D721Med (cell line): ENCODE data around the gene MEOX1.

Experiments used
- DNase-seq: peaks from one replicate; pipeline ENCODE4 v3.0.0; 2011; ENCODE audit warnings: low spot score; ENCODE audit not compliant: insufficient read length
- FAIRE-seq: peaks from 2 replicates; lab custom pipeline; 2011; peaks lifted over from hg19 to GRCh38; lab: Jason Lieb, UNC
- CTCF ChIP-seq: IDR thresholded peaks from 2 replicates; pipeline ENCODE4 v1.5.1; 2012; ENCODE audit warnings: mild to moderate bottlenecking, control low read depth; ENCODE audit not compliant: insufficient read depth; ENCODE audit errors: missing control alignments

MEOX1 gene

DNA sequence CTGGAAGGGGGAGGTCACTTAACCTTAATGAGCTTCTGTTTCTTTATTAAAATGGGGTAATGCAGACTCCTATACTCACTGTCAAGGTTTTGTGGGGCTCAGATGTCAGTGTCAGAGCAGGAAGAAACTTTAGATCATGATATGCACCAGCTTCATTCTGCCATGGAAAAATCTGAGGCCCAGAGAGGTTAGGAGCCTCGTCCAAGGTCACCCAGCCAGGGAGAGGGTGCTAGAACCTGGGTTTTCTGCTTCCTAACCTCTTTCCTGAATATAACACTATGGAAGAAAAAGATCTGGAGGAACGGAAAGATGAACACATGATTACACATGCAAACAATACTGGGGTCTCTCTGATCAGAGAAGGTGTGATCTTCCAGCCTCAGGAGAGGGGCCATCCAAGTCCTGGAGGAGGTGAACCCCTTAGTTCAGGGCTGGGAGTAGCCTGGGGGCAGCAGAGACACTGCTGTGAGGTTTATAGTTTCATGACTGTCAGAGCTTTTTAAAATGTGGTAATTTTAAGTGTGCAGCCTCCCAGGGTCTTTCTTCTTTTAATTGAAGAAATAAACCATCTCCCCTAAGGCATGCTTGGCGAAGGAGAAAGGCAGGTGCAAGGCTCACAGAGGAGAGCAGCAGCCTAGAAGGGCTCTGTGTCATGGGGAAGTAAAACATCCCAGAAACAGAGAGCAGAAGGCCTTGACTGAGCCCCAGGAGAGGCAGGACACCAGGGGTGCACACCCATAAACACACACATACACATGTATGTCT is 10.2 kb upstream of the MEOX1 start:
- DNase-seq, result no peak
- no peak for TF ChIP-seq CTCF
- no peak for FAIRE-seq

DNA sequence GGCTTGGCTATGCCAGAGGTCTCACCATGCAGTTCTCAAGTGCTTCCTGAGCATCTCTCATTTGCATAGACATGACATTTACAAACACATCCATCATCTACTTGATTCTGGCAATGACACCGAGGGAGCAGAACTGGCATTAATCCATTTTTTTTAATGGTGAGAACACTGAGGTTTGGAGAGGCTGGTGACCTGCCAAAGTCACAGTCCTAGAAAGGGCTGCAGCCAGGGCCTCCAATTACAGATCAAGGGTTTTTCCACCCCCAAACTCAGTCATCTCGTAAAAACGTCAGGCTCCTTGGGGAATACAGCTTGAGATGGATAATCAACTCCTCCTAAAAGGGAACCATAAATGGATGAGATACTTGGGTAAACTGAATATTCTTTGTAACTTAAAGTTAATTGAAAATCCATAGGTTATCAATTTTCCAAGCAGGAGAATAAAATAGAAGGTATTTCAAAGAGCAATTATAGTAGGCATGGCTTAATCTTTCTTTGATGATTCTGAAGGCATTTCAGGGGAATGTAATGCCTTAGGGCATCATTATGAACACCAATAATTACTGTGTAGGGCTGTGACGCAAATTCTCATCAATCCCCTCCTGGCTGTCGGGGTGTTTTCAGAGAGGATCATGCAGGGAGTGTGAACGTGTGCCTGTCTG is 9.4 kb upstream of the MEOX1 start:
- no peak for TF ChIP-seq CTCF
- FAIRE-seq (no peak), DNase-seq (no peak)

DNA sequence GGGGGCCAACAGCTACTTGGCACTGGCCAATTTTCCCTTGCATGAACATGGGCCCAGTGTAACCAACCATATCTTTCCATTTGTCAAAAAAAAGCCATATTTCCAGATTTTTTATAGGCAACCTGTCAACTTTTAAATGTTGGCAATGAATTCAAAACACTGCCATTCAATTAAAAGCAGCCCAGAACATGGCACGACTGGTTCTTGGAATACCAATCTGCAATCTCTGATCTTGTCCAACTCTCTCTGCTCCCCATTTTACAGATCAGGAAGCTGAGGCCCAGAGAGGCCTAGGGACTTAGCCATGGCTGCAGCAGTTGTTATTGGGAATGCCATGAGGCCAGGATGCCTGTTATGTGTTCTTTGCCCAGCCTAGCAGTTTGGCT is 8.9 kb upstream of the MEOX1 start:
- FAIRE-seq, result no peak
- no peak for TF ChIP-seq CTCF
- no peak for DNase-seq

- TF ChIP-seq CTCF, result no peak
- DNase-seq (no peak), FAIRE-seq (no peak)
These were observed 8.4 kb upstream of the MEOX1 start for GRCh38 chr17:43669971-43670644.

- DNase-seq (no peak), FAIRE-seq (no peak)
- no peak for TF ChIP-seq CTCF
These were observed 6.2 kb upstream of the MEOX1 start for GRCh38 chr17:43667947-43668348.

DNA sequence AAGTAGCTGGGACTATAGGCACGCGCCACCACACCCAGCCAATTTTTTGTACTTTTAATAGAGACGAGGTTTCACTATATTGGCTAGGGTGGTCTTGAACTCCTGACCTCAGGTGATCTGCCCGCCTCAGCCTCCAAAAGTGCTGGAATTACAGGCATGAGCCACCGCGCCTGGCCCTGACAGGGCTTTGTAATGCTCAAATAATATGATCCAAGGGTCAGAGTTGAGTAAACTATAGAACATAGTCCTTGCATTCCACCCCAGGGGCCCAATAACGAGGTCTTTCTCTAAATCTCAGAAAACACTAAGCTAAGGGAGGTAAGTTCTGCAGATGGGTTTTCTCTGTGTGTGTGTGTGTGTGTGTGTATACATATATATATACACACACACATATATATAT is 5.8 kb upstream of the MEOX1 start:
- FAIRE-seq, result no peak

More for the DNA sequence above, 5.8 kb upstream of the MEOX1 start:
- DNase-seq, result no peak
- no peak for TF ChIP-seq CTCF
